SK-N-SH (cell line): Measurements from ENCODE around the gene PRELID1. TPM values are rescaled to one million over a fixed set of nuclear protein-coding genes. Genes with fewer than 3 reads are reported as not detected.

Experiments
- CTCF ChIA-PET: fragments of 300-600, 350-600 bp; formaldehyde crosslinking; extraction: SDS; loops from one replicate; lab custom pipeline; 2021; lab: Yijun Ruan, JAX
- POLR2A ChIA-PET: fragments of 350-600 bp; sonication (Branson Sonifier 250); formaldehyde crosslinking; extraction: SDS; loops from one replicate; lab custom pipeline; 2020; ENCODE audit warnings: antibody characterized with exemption, inconsistent platforms; lab: Yijun Ruan, JAX
- DNase-seq: peaks from one replicate; pipeline ENCODE4 v3.0.0; 2012
- H2AFZ ChIP-seq: fragments of 200-600 bp; sonication (generic); 2 replicates; pipeline ENCODE4 v1.8.1; 2016; ENCODE audit warnings: antibody characterized with exemption, mild to moderate bottlenecking, low read depth
- H3F3A ChIP-seq: fragments of 200-600 bp; sonication (generic); replicated peaks from 2 replicates; pipeline ENCODE3; 2016; ENCODE audit warnings: antibody characterized with exemption, mild to moderate bottlenecking; ENCODE audit not compliant: insufficient read depth
- H3K27ac ChIP-seq, 2 experiments: fragments of 200-500 bp in 1 of 2; fragments of 200-600 bp in 1 of 2; sonication (Bioruptor generic) in 1 of 2; sonication (generic), shearing (Covaris generic) in 1 of 2; 2 replicates each; pipeline versions ENCODE4 v1.5.1 to v1.6.1; 2014 to 2016; ENCODE audit warnings: low read depth in 2 of 2, inconsistent platforms in 1 of 2, low read length in 1 of 2, mild to moderate bottlenecking in 1 of 2, mixed read lengths in 1 of 2
- H3K27me3 ChIP-seq: fragments of 200-600 bp; sonication (generic), shearing (Covaris generic); 2 replicates; pipeline ENCODE4 v1.6.1; 2016; ENCODE audit warnings: mixed run types; ENCODE audit not compliant: insufficient read depth
- H3K36me3 ChIP-seq, 2 experiments: fragments of 200-500 bp in 1 of 2; fragments of 200-600 bp in 1 of 2; sonication (Bioruptor generic) in 1 of 2; sonication (generic) in 1 of 2; replicated peaks in 1 of 2; 2 replicates each; pipeline versions ENCODE3 to v1.5.1; 2014 to 2016; ENCODE audit warnings: low read length in 1 of 2, mild to moderate bottlenecking in 1 of 2; ENCODE audit not compliant: insufficient read depth in 2 of 2, control insufficient read depth in 1 of 2
- H3K4me1 ChIP-seq, 2 experiments: fragments of 200-500 bp in 1 of 2; fragments of 200-600 bp in 1 of 2; sonication (Bioruptor generic) in 1 of 2; sonication (generic), shearing (Covaris generic) in 1 of 2; 2 replicates each; pipeline versions ENCODE4 v1.5.1 to v1.6.1; 2014 to 2016; ENCODE audit warnings: low read depth in 1 of 2, low read length in 1 of 2, mixed run types in 1 of 2; ENCODE audit not compliant: insufficient read depth in 2 of 2, control insufficient read depth in 1 of 2
- H3K4me2 ChIP-seq: fragments of 200-600 bp; sonication (generic), shearing (Covaris generic); 2 replicates; pipeline ENCODE4 v1.6.1; 2017; ENCODE audit warnings: mixed run types
- H3K4me3 ChIP-seq, 2 experiments: fragments of 200-500 bp in 1 of 2; fragments of 200-600 bp in 1 of 2; sonication (Bioruptor generic) in 1 of 2; sonication (generic), shearing (Covaris generic) in 1 of 2; 2 replicates each; pipeline versions ENCODE4 v1.5.1 to v1.8.1; 2014 to 2016; ENCODE audit warnings: low read depth in 2 of 2, inconsistent platforms in 1 of 2, low read length in 1 of 2, mild to moderate bottlenecking in 1 of 2, mixed read lengths in 1 of 2, moderate library complexity in 1 of 2
- H3K79me2 ChIP-seq: fragments of 200-600 bp; sonication (generic); 2 replicates; pipeline ENCODE4 v1.8.1; 2017; ENCODE audit warnings: mild to moderate bottlenecking; ENCODE audit not compliant: insufficient read depth
- H3K9ac ChIP-seq: fragments of 200-600 bp; sonication (generic); 2 replicates; pipeline ENCODE4 v1.6.1; 2017; ENCODE audit warnings: mixed run types
- H3K9me2 ChIP-seq: fragments of 200-600 bp; sonication (generic); 2 replicates; pipeline ENCODE4 v1.6.1; 2017; ENCODE audit warnings: mixed run types
- H3K9me3 ChIP-seq: fragments of 200-600 bp; sonication (generic); 2 replicates; pipeline ENCODE4 v1.6.1; 2017; ENCODE audit warnings: mixed run types, mild to moderate bottlenecking, moderate library complexity
- H4K20me1 ChIP-seq: fragments of 200-600 bp; sonication (generic); 2 replicates; pipeline ENCODE4 v1.6.1; 2017; ENCODE audit warnings: mild to moderate bottlenecking, mixed run types; ENCODE audit not compliant: insufficient read depth
- FOSL2 ChIP-seq: IDR thresholded peaks from 2 replicates; pipeline ENCODE4 v1.4.0; 2012; ENCODE audit warnings: low read depth, mild to moderate bottlenecking, moderate library complexity, borderline replicate concordance
- FOXJ3 ChIP-seq: sonication (generic); formaldehyde crosslinking; IDR thresholded peaks from 2 replicates; pipeline ENCODE4 v1.5.1; 2020; ENCODE audit warnings: mild to moderate bottlenecking, missing genetic modification reagents
- JUND ChIP-seq: IDR thresholded peaks from 2 replicates; pipeline ENCODE4 v1.4.0; 2012
- MXI1 ChIP-seq: IDR thresholded peaks from 2 replicates; pipeline ENCODE4 v1.6.1; 2012; ENCODE audit warnings: mild to moderate bottlenecking, low read depth, low read length, improper control_type of control experiment
- POLR2AphosphoS5 ChIP-seq: IDR thresholded peaks from 2 replicates; pipeline ENCODE4 v1.6.1; 2012; ENCODE audit warnings: low read depth, low read length
- RCOR1 ChIP-seq: fragments of 150-350 bp; IDR thresholded peaks from 2 replicates; pipeline ENCODE4 v1.6.1; 2017; ENCODE audit warnings: antibody characterized with exemption, low read length
- TAF1 ChIP-seq: IDR thresholded peaks from 2 replicates; pipeline ENCODE4 v1.6.1; 2012; ENCODE audit warnings: low read depth, mild to moderate bottlenecking, low read length, moderate library complexity, borderline replicate concordance
- TEAD4 ChIP-seq: IDR thresholded peaks from 2 replicates; pipeline ENCODE4 v1.4.0; 2012; ENCODE audit warnings: mild to moderate bottlenecking, borderline replicate concordance; ENCODE audit not compliant: insufficient read depth
- WGBS: methylation state at CpG from one replicate; pipeline ENCODE4 v1.1.6; 2017; ENCODE audit warnings: low lambda C conversion rate; 5-methylcytosine and 5-hydroxymethylcytosine counted together
- polyA plus RNA-seq, 3 experiments: library from polyadenylated mRNA; depleted of rRNA; stranded (reverse); fragments of >200 nt; gene quantifications; 2 replicates each; pipeline ENCODE4 v1.2.3, GENCODE V29; 2012
- TF ChIP-seq, protein P1 (sequence below): IDR thresholded peaks from 2 replicates; pipeline ENCODE4 v1.4.0; 2012; ENCODE audit warnings: low read depth
- TF ChIP-seq, protein P2 (sequence below): IDR thresholded peaks from 2 replicates; pipeline ENCODE4 v1.6.1; 2012; ENCODE audit warnings: mild to moderate bottlenecking, low read depth, low read length, moderate library complexity

Gene PRELID1
- polyA plus RNA-seq, 1 of the 3 experiments (the other 2 are of a cell fraction), result 344 TPM

- H2AFZ ChIP-seq, result no peak overlapping the region
- 81% methylated on average over 3 of the region's 3 CpGs for WGBS
- DNase-seq, result no peak
- no peaks in the 10 kb centered on the region for H4K20me1 ChIP-seq
- H3K9ac ChIP-seq, result no peak overlapping the region
- H3K27me3 ChIP-seq, result no peaks in the 10 kb centered on the region
- no peak overlapping the region for H3K4me3 ChIP-seq
- CTCF ChIA-PET, result interaction anchor here (1.2 to 2.3 kb wide), 4 partner anchors 24 to 199 kb away, joined by 3 to 6 read pairs (median 5); no protein-coding TSS in a partner anchor
- H3K9me2 ChIP-seq, result no peaks in the 10 kb centered on the region
- no peak overlapping the region for H3K27ac ChIP-seq
- no peaks in the 10 kb centered on the region for H3K79me2 ChIP-seq
- TF ChIP-seq TEAD4 (no peak), JUND (no peak), TAF1 (no peak), FOXJ3 (CRISPR knock-in tag) (no peak), POLR2AphosphoS5 (no peak), RCOR1 (no peak), FOSL2 (no peak)
- TF ChIP-seq, protein P1, sequence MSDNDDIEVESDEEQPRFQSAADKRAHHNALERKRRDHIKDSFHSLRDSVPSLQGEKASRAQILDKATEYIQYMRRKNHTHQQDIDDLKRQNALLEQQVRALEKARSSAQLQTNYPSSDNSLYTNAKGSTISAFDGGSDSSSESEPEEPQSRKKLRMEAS, result no peak
- H3K9me3 ChIP-seq, result no peaks in the 10 kb centered on the region
- H3K4me2 ChIP-seq, result no peak overlapping the region
- H3F3A ChIP-seq, result no peaks in the 10 kb centered on the region
- peaks cover 0 to 12% of the 10 kb centered on the region in 2 experiments; a peak in 1 of 4 replicates for H3K4me1 ChIP-seq
- peaks cover 45 to 69% of the 10 kb centered on the region in 2 experiments for H3K36me3 ChIP-seq
- POLR2A ChIA-PET, result no interaction called here
These were observed 32.9 kb upstream of the PRELID1 start for GRCh38 chr5:177270653-177271052.

DNA sequence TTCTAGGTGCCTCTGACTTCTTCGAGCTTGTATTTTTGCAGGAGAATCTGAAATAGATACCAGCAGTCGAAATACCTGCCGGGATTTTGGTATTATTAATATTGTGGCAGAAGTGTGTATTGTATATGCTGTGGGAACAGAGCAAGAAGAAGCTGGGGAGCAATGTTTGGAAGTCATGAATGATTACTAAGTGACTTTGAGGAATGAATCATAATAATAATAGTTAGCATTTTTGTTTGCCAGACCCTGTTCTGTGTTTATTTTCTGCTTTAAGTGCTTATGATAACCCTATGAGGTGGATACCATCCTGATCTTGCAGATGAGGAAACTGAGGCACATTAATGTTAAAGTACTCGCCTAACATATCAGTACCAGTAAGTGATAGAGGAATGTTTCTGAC is 32.5 kb upstream of the PRELID1 start:
- DNase-seq, result no peak
- H3K4me1 ChIP-seq, result peaks cover 0 to 12% of the 10 kb centered on the region in 2 experiments; a peak in 1 of 4 replicates
- no peak overlapping the region for H3K4me3 ChIP-seq
- no peak overlapping the region for H3K27ac ChIP-seq
- ChIA-PET CTCF (interaction anchor here (1.2 to 2.3 kb wide), 4 partner anchors 24 to 199 kb away, joined by 3 to 6 read pairs (median 5); no protein-coding TSS in a partner anchor), POLR2A (no interaction called here)
- no peaks in the 10 kb centered on the region for H3F3A ChIP-seq
- no peaks in the 10 kb centered on the region for H3K79me2 ChIP-seq
- WGBS, result 96% methylated on average over 4 of the region's 4 CpGs
- H3K9me3 ChIP-seq, result no peaks in the 10 kb centered on the region
- no peak overlapping the region for H3K4me2 ChIP-seq
- H2AFZ ChIP-seq, result no peak overlapping the region
- no peaks in the 10 kb centered on the region for H3K27me3 ChIP-seq
- no peak overlapping the region for H3K9ac ChIP-seq
- no peaks in the 10 kb centered on the region for H3K9me2 ChIP-seq
- H3K36me3 ChIP-seq, result peaks cover 49 to 64% of the 10 kb centered on the region in 2 experiments
- no peak for TF ChIP-seq MXI1
- H4K20me1 ChIP-seq, result no peaks in the 10 kb centered on the region

DNA sequence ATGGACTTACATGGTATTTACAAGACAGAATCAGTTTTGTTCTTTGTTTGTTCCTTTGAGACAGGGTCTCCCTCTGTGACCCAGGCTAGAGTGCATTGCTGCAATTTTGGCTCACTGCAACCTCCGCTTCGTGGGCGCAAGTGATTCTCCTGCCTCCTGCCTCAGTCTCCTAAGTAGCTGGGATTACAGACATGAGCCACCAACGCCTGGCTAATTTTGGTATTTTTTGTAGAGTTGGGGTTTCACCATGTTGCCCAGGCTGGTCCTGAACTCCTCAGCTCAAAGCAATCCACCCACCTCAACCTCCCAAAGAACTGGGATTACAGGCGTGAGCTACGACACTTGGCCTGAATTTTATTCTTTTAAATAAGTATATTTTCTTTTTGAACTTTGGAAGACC is 27.7 kb upstream of the PRELID1 start:
- Histone ChIP-seq H3K4me3 (no peak overlapping the region), H3K27ac (no peak overlapping the region), H3K79me2 (no peaks in the 10 kb centered on the region), H3K27me3 (no peaks in the 10 kb centered on the region), H3K4me2 (no peak overlapping the region), H3K36me3 (peaks cover 38 to 49% of the 10 kb centered on the region in 2 experiments), H3K9me3 (no peaks in the 10 kb centered on the region), H4K20me1 (no peaks in the 10 kb centered on the region), H2AFZ (no peak overlapping the region), H3K4me1 (peaks cover 0 to 1% of the 10 kb centered on the region in 2 experiments; a peak in 1 of 4 replicates), H3F3A (no peaks in the 10 kb centered on the region), H3K9ac (no peak overlapping the region), H3K9me2 (no peaks in the 10 kb centered on the region)
- TF ChIP-seq, protein P2, sequence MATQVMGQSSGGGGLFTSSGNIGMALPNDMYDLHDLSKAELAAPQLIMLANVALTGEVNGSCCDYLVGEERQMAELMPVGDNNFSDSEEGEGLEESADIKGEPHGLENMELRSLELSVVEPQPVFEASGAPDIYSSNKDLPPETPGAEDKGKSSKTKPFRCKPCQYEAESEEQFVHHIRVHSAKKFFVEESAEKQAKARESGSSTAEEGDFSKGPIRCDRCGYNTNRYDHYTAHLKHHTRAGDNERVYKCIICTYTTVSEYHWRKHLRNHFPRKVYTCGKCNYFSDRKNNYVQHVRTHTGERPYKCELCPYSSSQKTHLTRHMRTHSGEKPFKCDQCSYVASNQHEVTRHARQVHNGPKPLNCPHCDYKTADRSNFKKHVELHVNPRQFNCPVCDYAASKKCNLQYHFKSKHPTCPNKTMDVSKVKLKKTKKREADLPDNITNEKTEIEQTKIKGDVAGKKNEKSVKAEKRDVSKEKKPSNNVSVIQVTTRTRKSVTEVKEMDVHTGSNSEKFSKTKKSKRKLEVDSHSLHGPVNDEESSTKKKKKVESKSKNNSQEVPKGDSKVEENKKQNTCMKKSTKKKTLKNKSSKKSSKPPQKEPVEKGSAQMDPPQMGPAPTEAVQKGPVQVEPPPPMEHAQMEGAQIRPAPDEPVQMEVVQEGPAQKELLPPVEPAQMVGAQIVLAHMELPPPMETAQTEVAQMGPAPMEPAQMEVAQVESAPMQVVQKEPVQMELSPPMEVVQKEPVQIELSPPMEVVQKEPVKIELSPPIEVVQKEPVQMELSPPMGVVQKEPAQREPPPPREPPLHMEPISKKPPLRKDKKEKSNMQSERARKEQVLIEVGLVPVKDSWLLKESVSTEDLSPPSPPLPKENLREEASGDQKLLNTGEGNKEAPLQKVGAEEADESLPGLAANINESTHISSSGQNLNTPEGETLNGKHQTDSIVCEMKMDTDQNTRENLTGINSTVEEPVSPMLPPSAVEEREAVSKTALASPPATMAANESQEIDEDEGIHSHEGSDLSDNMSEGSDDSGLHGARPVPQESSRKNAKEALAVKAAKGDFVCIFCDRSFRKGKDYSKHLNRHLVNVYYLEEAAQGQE, result no peak
- no peak for DNase-seq
- ChIA-PET POLR2A (no interaction called here), CTCF (no interaction called here)
- 91% methylated on average over 6 of the region's 6 CpGs for WGBS
